ENCODE results near the gene R3HDML. TPM values are rescaled to one million over a fixed set of nuclear protein-coding genes. Genes with fewer than 3 reads are reported as not detected.

The R3HDML gene
- total and polyA plus RNA-seq, 2 of the 13 experiments (the other 11 are each of a cell fraction or from before 2014, with no cell fraction given), result not detected

DNA sequence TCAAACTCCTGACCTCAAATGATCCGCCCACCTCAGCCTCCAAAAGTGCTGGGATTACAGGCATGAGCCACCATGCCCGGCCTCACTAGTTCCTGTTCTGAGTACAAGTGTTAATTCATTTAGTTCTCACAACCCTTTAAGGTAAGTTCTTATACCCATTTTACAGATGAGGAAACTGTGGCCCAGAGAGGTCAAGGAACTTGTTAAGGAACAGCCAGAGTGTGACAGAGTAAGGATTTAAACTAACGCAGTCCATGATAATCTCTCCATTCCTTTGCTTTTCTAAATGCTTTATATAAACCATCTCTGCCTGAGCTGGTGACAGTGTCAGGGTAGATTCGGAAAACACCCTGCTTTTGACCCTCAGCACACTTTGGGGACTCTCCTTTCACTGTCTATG, 39.1 kb upstream of the R3HDML start:
- no peak overlapping the region for H2AFZ ChIP-seq (ENCODE audit: low read length)
- H3K4me3 ChIP-seq (replicated peaks in 1 of 3; ENCODE audit: insufficient read depth in 1 of 3, low read depth in 2 of 3, low read length in 3 of 3), result no peak overlapping the region
- no peaks in the 10 kb centered on the region for H3K79me2 ChIP-seq (ENCODE audit: insufficient read depth, low read length)
- H3K27me3 ChIP-seq (ENCODE audit: control insufficient read depth in 1 of 2, insufficient read depth in 2 of 2, low read length in 2 of 2), result no peaks in the 10 kb centered on the region
- H3K27ac ChIP-seq (ENCODE audit: extremely low read length, insufficient read depth, low read length), result no peak overlapping the region
- 94% methylated on average over 4 of the region's 4 CpGs for WGBS (ENCODE audit: low lambda C conversion rate)
- ChIA-PET CTCF (ENCODE audit: low intra/inter-chr PET ratio, low total read pairs) (no interaction called here), POLR2A (no interaction called here)
- no peaks in the 10 kb centered on the region for H3K36me3 ChIP-seq (replicated peaks in 1 of 2; ENCODE audit: control insufficient read depth in 1 of 2, insufficient read depth in 2 of 2, low read length in 2 of 2)
- DNase-seq (ENCODE audit: low spot score) (no peak), FAIRE-seq (no peak), ATAC-seq (no peak)
- intact Hi-C loops (cut with micrococcal nuclease; ENCODE audit: unreplicated experiment) (no loop called here), in situ Hi-C loops (cut with HindIII; ENCODE audit: extremely low pct_ligation_motif_present, low pct_unique_long_range_greater_than_20kb) (no loop called here)
- no peaks in the 10 kb centered on the region for H3K9me3 ChIP-seq (ENCODE audit: low read length)
- H3K4me1 ChIP-seq (ENCODE audit: insufficient read depth, low read length), result peaks cover 19% of the 10 kb centered on the region
- no TSS peak for BruUV-seq (replicated peaks)
- H4K20me1 ChIP-seq (ENCODE audit: insufficient read depth, low read length), result no peaks in the 10 kb centered on the region
- H3K4me2 ChIP-seq (ENCODE audit: low read depth, low read length), result no peak overlapping the region
- no peak overlapping the region for H3K9ac ChIP-seq (ENCODE audit: insufficient read depth, low read depth, low read length)
- TF ChIP-seq ZNF530 (CRISPR knock-in tag; IDR thresholded peaks at IDR 0.05; ENCODE audit: low read depth) (0 out of 2 replicates have a peak, but pooled peaks have one; percentile 24), PRMT3 (CRISPR knock-in tag; IDR thresholded peaks at IDR 0.05; ENCODE audit: borderline replicate concordance, low read depth) (no peak), ZNF629 (CRISPR knock-in tag; conservative IDR thresholded peaks at IDR 0.05) (peak; percentile 94), DR1 (CRISPR knock-in tag; IDR thresholded peaks at IDR 0.05) (no peak), SMARCE1 (IDR thresholded peaks at IDR 0.05; ENCODE audit: borderline replicate concordance) (no peak), ZNF382 (CRISPR knock-in tag; IDR thresholded peaks at IDR 0.05; ENCODE audit: borderline replicate concordance) (no peak), ATAD3A (CRISPR knock-in tag; IDR thresholded peaks at IDR 0.05) (no peak), CHD4 (IDR thresholded peaks at IDR 0.05; ENCODE audit: borderline replicate concordance, low read length) (peak; percentile 57; the same call in 1 of the 2 replicates), ZNF12 (CRISPR knock-in tag; IDR thresholded peaks at IDR 0.05) (no peak), ZNF619 (CRISPR knock-in tag; IDR thresholded peaks at IDR 0.05) (no peak)
- TF ChIP-seq, protein P1, sequence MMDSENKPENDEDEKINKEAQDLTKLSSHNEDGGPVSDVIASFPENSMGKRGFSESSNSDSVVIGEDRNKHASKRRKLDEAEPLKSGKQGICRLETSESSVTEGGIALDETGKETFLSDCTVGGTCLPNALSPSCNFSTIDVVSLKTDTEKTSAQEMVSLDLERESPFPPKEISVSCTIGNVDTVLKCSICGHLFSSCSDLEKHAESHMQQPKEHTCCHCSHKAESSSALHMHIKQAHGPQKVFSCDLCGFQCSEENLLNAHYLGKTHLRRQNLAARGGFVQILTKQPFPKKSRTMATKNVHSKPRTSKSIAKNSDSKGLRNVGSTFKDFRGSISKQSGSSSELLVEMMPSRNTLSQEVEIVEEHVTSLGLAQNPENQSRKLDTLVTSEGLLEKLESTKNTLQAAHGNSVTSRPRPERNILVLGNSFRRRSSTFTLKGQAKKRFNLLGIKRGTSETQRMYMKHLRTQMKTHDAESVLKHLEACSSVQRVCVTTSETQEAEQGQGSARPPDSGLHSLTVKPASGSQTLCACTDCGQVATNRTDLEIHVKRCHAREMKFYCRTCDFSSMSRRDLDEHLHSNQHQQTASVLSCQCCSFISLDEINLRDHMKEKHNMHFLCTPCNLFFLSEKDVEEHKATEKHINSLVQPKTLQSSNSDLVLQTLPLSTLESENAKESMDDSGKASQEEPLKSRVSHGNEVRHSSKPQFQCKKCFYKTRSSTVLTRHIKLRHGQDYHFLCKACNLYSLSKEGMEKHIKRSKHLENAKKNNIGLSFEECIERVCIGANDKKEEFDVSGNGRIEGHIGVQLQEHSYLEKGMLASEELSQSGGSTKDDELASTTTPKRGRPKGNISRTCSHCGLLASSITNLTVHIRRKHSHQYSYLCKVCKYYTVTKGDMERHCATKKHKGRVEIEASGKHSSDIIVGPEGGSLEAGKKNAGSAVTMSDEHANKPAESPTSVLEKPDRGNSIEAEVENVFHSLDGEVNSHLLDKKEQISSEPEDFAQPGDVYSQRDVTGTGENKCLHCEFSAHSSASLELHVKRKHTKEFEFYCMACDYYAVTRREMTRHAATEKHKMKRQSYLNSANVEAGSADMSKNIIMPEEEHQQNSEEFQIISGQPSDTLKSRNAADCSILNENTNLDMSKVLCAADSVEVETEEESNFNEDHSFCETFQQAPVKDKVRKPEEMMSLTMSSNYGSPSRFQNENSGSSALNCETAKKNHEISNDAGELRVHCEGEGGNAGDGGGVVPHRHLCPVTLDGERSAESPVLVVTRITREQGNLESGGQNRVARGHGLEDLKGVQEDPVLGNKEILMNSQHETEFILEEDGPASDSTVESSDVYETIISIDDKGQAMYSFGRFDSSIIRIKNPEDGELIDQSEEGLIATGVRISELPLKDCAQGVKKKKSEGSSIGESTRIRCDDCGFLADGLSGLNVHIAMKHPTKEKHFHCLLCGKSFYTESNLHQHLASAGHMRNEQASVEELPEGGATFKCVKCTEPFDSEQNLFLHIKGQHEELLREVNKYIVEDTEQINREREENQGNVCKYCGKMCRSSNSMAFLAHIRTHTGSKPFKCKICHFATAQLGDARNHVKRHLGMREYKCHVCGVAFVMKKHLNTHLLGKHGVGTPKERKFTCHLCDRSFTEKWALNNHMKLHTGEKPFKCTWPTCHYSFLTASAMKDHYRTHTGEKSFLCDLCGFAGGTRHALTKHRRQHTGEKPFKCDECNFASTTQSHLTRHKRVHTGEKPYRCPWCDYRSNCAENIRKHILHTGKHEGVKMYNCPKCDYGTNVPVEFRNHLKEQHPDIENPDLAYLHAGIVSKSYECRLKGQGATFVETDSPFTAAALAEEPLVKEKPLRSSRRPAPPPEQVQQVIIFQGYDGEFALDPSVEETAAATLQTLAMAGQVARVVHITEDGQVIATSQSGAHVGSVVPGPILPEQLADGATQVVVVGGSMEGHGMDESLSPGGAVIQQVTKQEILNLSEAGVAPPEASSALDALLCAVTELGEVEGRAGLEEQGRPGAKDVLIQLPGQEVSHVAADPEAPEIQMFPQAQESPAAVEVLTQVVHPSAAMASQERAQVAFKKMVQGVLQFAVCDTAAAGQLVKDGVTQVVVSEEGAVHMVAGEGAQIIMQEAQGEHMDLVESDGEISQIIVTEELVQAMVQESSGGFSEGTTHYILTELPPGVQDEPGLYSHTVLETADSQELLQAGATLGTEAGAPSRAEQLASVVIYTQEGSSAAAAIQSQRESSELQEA (CRISPR knock-in tag; IDR thresholded peaks at IDR 0.05; ENCODE audit: not compliant biosample characterization), result no peak
- TF ChIP-seq, protein P2, sequence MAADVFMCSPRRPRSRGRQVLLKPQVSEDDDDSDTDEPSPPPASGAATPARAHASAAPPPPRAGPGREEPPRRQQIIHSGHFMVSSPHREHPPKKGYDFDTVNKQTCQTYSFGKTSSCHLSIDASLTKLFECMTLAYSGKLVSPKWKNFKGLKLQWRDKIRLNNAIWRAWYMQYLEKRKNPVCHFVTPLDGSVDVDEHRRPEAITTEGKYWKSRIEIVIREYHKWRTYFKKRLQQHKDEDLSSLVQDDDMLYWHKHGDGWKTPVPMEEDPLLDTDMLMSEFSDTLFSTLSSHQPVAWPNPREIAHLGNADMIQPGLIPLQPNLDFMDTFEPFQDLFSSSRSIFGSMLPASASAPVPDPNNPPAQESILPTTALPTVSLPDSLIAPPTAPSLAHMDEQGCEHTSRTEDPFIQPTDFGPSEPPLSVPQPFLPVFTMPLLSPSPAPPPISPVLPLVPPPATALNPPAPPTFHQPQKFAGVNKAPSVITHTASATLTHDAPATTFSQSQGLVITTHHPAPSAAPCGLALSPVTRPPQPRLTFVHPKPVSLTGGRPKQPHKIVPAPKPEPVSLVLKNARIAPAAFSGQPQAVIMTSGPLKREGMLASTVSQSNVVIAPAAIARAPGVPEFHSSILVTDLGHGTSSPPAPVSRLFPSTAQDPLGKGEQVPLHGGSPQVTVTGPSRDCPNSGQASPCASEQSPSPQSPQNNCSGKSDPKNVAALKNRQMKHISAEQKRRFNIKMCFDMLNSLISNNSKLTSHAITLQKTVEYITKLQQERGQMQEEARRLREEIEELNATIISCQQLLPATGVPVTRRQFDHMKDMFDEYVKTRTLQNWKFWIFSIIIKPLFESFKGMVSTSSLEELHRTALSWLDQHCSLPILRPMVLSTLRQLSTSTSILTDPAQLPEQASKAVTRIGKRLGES (CRISPR knock-in tag; IDR thresholded peaks at IDR 0.05; ENCODE audit: borderline replicate concordance), result no peak

Measured in HepG2 (cell line).